Prostate gland (tissue), 1 donor: ENCODE measurements around the gene AMN.

Source experiments
- POLR2A ChIP-seq: fragments of 450-650 bp; IDR thresholded peaks from one replicate; pipeline ENCODE4 v1.6.1; 2016; ENCODE audit warnings: antibody characterized with exemption, mild to moderate bottlenecking
- POLR2AphosphoS5 ChIP-seq: sonication (generic); formaldehyde crosslinking; IDR thresholded peaks from one replicate; pipeline ENCODE4 v1.6.1; 2017; ENCODE audit warnings: antibody characterized with exemption

DNA sequence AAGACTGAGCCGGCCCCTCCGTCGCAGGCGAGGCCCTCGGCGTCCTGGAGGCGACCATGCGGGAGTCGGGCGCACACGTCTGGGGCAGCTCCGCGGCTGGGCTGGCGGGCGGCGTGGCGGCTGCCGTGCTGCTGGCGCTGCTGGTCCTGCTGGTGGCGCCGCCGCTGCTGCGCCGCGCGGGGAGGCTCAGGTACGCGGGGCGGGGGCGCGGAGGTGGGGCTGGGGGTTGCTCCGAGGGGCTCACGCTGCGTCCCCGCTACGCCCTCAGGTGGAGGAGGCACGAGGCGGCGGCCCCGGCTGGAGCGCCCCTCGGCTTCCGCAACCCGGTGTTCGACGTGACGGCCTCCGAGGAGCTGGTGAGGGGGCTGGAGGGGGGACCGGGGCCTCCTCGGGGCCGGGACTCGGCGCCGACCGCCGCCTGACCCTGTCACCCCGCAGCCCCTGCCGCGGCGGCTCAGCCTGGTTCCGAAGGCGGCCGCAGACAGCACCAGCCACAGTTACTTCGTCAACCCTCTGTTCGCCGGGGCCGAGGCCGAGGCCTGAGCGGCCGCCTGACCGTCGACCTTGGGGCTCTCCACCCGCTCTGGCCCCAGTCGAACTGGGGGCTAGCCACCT is 7.8 kb downstream of the AMN start:
- TF ChIP-seq POLR2AphosphoS5 (no peak), POLR2A (no peak)
